A549 (cell line): ENCODE data around the gene KCTD19.

Source experiments
- CHD2 ChIP-seq: fragments of 150-350 bp; IDR thresholded peaks from 2 replicates; pipeline ENCODE4 v1.6.1; 2014; ENCODE audit warnings: low read length; ENCODE audit not compliant: partially characterized antibody
- CTCF ChIP-seq: fragments of >200 bp; sonication (Bioruptor Twin); formaldehyde crosslinking; IDR thresholded peaks from 3 replicates; pipeline ENCODE4 v1.5.1; 2016
- EP300 ChIP-seq, 2 experiments: fragments of >200 bp; sonication (Bioruptor Twin); formaldehyde crosslinking; IDR thresholded peaks; 2 replicates in 1 of 2; 3 replicates in 1 of 2; pipeline ENCODE4 v1.6.1; 2016 to 2017
- MYC ChIP-seq: IDR thresholded peaks from 2 replicates; pipeline ENCODE4 v1.6.1; 2012; ENCODE audit warnings: mild to moderate bottlenecking, inconsistent platforms, low read length, improper control_type of control experiment, borderline replicate concordance
- RAD21 ChIP-seq, 2 experiments: fragments of >200 bp in 1 of 2; sonication (Bioruptor Twin) in 1 of 2; formaldehyde crosslinking in 1 of 2; IDR thresholded peaks in 1 of 2; conservative IDR thresholded peaks in 1 of 2; 2 replicates in 1 of 2; 3 replicates in 1 of 2; pipeline ENCODE4 v1.6.1; 2012 to 2018; ENCODE audit warnings: inconsistent platforms in 1 of 2
- REST ChIP-seq: fragments of 200-600 bp; sonication (generic); IDR thresholded peaks from 2 replicates; pipeline ENCODE4 v1.6.1; 2016; ENCODE audit warnings: antibody characterized with exemption, mild to moderate bottlenecking, moderate library complexity
- RFX5 ChIP-seq: fragments of 450-650 bp; IDR thresholded peaks from 2 replicates; pipeline ENCODE4 v1.7.1; 2014; ENCODE audit warnings: antibody characterized with exemption, mild to moderate bottlenecking, moderate library complexity

GRCh38 chr16:67282447-67282805 lies 44.1 kb downstream of the KCTD19 start:
- TF ChIP-seq CTCF (no peak), REST (no peak), EP300 (IDR thresholded peaks at IDR 0.05) (no peak), RFX5 (no peak), RAD21 (conservative IDR thresholded peaks at IDR 0.05 in 1 of 2, IDR thresholded peaks at IDR 0.05 in 1 of 2) (no peak), CHD2 (no peak), MYC (no peak)
